GM19397 (cell line): Measurements from ENCODE around the gene CCDC74B.
"Not testable (repeated sequence)": the region's sequence is repeated elsewhere in the genome, so short reads cannot be mapped to it uniquely, and the experiment has no call there.

Experiments used
- ATAC-seq: cut with Tn5 transposase; IDR thresholded peaks from one replicate; pipeline ENCODE4 v1.9.1; 2021; ENCODE audit warnings: mild to moderate bottlenecking, moderate library complexity; ENCODE audit not compliant: unreplicated experiment

The CCDC74B gene

GRCh38 chr2:130151145-130151512 is 6.2 kb upstream of the CCDC74B start:
- not testable (repeated sequence) for ATAC-seq

GRCh38 chr2:130150181-130151144 is 5.6 kb upstream of the CCDC74B start:
- no peak for ATAC-seq

GRCh38 chr2:130148515-130148914 is 3.6 kb upstream of the CCDC74B start:
- ATAC-seq: not testable (repeated sequence)

GRCh38 chr2:130143266-130144039 is 1.5 kb downstream of the CCDC74B start:
- ATAC-seq: not testable (repeated sequence)

GRCh38 chr2:130142396-130143265 is 2.3 kb downstream of the CCDC74B start:
- ATAC-seq: not testable (repeated sequence)

- not testable (repeated sequence) for ATAC-seq
Measured at GRCh38 chr2:130141645-130142370, 3.1 kb downstream of the CCDC74B start.

- not testable (repeated sequence) for ATAC-seq
Measured at GRCh38 chr2:130141002-130141401, 3.9 kb downstream of the CCDC74B start.

GRCh38 chr2:130140516-130140915 is 4.4 kb downstream of the CCDC74B start:
- ATAC-seq: not testable (repeated sequence)

GRCh38 chr2:130139331-130140280 is 5.3 kb downstream of the CCDC74B start:
- ATAC-seq: not testable (repeated sequence)

GRCh38 chr2:130138841-130139251 is 6.1 kb downstream of the CCDC74B start:
- not testable (repeated sequence) for ATAC-seq

GRCh38 chr2:130138326-130138725 is 6.6 kb downstream of the CCDC74B start:
- ATAC-seq: not testable (repeated sequence)

- not testable (repeated sequence) for ATAC-seq
Measured at GRCh38 chr2:130137118-130137517, 7.8 kb downstream of the CCDC74B start.

- not testable (repeated sequence) for ATAC-seq
Measured at GRCh38 chr2:130136546-130136945, 8.4 kb downstream of the CCDC74B start.

GRCh38 chr2:130135692-130136541 is 9.0 kb downstream of the CCDC74B start:
- ATAC-seq: no peak

- ATAC-seq: not testable (repeated sequence)
Measured at GRCh38 chr2:130129120-130129829, 15.6 kb downstream of the CCDC74B start, which contains the start of gene POTEF. Gene POTEF (minus strand): TSS chr2:130129222. CDS start chr2:130120515, 8,707 bp downstream.

- not testable (repeated sequence) for ATAC-seq
Measured at GRCh38 chr2:130128464-130128863, 16.4 kb downstream of the CCDC74B start.

- not testable (repeated sequence) for ATAC-seq
Measured at GRCh38 chr2:130127726-130128125, 17.2 kb downstream of the CCDC74B start.
